Dermis blood vessel endothelial cell (primary cell): ENCODE measurements around the gene SUPT3H. TPM values are rescaled to one million over a fixed set of nuclear protein-coding genes. Genes with fewer than 3 reads are reported as not detected.

ENCODE experiments used
- DNase-seq: peaks from one replicate; pipeline ENCODE4 v3.0.0; 2010
- total RNA-seq: library from RNA; depleted of rRNA; stranded (reverse); fragments of >200 nt; gene quantifications from 2 replicates; pipeline ENCODE4 v1.2.3, GENCODE V29; 2014

Gene SUPT3H
- total RNA-seq, 1 donor from 2014 or later = 5.4 TPM

DNA sequence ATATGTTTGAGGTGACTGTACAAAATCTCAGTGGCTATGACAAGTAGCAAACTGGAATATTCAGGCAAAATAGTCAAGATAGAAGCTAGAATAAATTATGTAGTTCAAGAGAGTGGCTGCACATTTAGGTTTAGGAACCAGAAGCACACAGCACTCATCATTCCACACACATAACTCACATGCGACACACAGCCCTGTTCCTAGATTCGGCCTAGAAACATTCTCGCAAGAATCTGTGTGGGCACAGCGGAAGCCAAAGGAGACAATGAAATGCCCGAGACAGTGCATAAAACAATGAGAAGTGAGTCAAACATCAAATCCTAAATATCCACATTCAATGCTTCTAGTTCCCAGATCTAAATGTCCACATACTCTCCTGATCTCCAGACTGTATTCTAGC is 9.5 kb upstream of the SUPT3H start:
- no peak for DNase-seq

DNA sequence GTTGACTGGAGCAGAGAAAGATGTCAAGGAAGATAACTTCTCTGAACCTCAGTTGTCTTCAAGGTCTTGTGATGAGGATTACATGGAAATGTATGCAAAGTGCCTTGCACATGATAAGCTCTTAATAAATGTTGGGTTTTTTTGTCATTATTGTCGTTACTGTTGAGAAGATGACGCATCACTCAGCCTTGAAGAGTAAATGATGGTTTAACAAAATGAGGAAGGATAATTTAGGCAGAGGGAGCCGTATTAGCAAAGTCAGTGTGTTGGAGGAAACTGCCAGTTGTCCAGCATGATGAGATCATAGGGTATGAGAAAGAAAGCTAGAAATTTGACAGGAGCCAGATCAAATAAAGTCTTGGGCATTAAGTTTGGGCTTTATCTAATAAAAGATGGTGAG is 8.8 kb upstream of the SUPT3H start:
- DNase-seq = no peak

DNA sequence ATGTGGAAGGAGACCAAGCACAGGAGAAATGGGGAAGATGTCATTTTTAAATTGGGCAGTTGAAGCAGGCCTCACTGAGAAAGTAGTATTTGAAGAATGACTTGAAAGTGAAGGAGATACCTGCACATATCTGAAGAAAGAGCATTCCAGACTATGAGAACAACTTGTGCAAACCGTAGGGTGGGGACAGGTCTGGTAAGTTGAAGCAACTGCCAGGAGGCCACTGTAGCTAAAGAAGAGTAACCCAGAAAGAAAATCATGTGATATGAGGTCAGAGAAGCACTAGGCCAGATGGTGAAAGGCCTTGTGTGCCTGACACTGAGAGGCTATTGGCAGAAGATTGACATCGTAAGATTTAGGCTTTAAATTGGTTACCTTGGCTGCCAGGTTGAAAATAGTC is 4.7 kb upstream of the SUPT3H start:
- DNase-seq = no peak

DNA sequence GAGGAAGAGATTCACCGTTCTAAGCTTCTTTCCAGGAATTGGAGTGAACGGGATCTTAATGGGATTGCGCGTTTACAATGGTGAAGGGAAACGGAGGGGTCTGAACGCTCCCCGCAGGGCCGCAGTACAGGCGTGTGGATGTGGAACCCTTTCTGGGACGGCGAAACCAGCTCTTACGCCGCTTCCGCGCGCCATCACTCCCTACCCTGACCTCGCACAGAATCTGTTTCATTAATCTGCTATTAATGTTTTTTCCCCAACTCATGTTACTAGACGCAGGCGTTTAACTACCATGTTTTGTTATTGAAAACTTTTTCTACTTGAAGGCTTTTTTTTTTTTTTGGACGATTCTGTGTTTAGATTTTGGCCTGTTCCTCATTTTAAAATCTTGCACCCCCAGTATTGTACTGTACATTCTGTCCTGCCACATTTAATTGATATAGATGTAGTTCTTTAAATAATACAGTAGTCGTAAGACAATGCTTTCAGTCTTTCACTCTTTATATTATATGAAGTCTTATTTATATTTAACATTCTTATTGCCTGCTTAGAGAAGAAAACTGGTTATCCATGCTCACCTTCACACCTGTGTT is 696 bp upstream of the SUPT3H start:
- peak; percentile 66 for DNase-seq

DNA sequence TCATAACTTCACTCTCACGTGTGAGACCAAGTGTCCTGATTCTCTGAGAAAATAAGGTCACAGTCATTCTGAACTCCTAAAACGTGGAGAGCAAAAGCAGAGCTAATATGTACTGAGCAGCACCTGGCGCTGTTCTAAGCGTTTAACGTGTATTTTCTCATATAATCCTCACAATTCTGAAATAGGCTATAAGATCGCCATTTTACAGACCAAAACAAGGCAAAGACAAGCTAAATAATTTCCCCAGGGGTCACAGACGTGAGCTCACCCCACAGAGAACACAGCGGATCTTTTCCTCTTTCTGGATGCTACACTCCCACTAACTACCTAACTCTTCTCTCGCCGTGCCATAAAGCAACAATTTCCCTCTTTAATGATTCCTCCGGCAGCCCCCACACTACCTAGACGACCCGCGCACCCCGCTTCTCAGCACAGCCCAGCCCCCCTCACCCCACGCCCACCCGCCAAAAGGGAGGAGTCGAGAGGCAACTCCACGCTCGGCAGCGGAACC is 636 bp downstream of the SUPT3H start:
- DNase-seq = peak; percentile 36

DNA sequence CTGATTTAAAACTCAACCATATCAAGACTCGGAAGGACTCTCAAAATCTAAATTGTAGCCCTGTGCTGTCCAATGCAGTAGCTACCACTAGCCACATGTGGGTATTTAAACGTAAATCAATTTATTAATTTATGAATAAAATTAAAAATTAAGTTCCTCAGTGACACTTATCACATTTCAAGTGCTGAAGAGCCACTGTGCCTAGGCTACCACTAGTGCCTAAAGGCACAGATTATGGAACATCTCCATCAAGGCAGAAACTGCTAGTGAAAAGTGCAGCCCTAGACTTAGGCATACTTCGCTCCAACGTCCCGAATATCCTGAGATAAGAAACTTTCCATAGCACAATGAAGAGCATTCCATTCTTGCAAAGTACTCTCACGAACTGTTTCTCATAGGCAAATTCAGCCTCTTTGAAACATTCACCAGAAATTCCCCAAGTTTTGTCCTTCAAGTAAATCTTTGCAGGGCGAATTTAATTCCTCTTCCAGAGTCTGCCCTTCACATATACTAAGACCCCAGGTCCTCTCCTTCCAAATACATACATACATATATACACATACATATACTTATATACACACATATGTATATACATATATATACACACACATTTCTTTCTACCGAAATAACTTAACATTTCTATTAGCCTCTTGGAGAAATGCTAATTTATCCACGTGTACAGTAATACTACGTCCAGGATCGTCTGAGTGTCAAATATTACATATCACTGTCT is 1.3 kb downstream of the SUPT3H start:
- peak; percentile 5 for DNase-seq

DNA sequence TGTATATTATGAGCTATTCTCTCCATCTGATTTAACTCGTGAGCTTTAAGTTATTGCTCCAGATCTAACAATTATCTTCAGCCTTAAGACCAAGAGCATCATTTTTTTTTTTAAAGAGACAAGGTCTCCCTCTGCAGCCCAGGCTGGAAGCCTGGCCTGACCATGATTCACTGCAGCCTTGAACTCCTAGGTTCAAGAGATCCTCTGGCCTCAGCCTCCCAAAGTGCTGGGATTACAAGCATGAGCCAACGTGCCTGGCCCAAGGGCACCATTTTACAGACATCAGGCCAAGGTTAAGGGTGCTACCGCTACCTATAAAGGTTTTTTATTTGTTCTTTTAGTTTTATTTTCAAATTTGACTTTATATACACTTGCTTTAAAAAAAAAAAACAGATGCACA is 2.3 kb downstream of the SUPT3H start:
- DNase-seq = no peak

DNA sequence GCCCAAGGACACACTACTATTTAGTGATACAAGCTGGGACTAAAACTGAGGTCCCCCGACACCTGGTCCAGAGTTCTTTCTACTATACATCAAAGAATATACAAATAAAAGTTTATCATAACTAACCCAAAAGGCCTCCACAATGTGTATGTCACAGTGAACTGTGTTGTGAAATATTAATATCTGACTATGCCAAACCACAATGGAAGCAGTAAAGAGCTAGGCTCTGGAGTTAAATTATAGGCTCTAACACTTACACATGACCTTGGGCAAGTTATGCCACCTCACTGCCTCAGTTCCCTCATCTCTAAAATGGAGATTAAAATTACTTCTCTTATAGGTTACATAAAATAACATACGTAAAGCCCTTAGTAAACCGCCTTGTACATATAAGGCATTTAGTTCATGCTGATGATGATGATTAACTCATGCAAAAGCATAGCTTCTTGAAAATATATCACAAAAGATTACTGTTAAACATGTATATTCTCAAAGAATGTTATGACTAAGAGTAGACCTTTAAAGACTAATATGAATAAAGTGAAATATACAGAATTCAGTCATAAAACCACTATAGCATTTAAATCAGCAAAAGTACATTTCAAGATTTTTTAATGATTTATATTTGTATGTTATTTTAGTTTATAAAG is 5.7 kb downstream of the SUPT3H start:
- no peak for DNase-seq

DNA sequence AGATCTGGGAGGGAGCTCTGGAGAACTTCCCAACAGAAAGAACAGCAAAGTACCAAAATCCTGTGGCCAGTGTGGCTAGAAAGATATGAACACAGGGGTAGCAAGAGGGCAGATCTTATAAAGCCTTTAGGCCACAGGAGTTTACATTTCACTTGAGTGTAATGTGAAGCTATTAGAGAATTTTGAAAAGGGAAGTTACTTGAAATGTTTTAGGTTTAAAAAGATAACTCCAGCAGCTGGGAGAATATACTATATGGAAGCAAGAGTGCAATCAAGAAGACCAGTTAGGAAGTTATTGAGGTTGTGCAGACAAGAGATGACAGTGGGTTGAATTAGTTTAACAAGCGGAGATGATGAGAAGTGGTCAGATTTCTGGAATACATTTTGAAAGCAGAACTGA is 7.9 kb downstream of the SUPT3H start:
- no peak for DNase-seq

DNA sequence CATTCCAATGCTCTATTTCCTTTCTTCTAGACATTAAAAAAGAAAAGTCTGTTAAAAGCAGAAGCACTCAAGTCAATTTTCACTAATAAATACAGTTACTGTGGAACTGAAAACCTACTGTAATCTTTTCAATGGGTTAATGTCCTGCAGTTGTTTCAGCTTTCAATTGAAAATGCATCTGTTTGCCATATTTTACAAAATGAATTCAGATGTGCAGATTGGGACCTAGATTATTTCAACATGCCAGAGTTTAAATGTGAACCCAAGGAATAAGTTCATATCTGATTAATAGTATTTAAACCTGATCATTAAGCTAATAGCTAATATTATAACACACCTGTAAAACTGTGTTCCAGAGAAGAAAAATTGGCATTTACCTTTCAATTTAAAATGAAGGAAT is 9.7 kb downstream of the SUPT3H start:
- no peak for DNase-seq

DNA sequence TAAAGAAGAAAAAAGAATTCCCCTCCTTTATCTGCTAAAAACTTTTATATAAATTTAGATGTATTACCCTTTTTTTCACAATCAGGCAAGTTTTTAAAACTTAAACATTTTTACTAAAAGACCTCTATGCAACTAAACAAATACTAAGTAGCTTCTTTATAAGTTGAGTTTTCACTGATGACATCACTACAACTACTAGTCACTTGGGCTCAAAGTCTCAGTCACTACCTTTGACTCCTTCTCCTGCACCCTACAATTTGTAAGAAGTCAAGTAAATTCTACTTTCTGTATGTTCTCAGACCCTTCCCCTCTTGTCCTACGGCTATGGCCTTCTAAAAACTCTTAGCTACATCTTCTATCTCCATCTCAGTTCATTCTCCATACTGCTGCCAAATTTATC is 11.2 kb downstream of the SUPT3H start:
- no peak for DNase-seq

DNA sequence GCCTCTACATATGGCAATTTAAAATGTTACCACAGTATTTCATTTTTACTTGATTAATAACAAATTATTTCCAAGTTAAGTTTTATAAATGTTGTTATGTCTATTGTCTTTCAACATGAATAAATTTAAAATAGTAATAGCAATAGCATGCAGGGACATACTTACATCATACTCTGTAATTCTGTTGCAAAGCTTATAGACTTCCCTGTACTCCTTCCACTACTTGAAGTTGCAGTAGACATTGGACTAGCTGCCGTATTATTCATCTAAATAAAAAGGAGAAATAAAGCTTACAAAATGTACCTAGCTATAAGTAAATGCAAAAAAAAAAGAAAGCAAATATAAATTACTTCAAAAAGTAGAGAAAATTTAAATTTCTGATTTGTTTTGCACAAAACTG is 12.7 kb downstream of the SUPT3H start:
- DNase-seq = no peak

DNA sequence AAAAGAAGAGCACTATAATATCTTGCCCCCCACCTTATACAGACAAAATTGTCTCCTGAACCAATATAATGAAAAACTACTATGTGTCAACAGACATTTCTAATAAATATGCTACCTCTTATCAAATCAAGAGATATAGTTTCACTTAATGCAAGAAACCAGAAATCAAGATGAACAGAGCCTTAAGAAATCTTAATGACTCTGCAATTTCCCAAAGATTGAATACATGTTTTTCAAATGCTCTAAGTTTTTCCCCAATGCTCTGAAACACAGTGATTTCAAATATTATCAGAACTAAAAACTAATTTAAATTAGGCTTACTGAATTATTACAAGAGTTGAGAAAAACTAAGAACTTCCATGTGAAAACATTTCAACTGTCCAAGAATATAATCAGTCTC is 13.3 kb downstream of the SUPT3H start:
- DNase-seq = no peak

DNA sequence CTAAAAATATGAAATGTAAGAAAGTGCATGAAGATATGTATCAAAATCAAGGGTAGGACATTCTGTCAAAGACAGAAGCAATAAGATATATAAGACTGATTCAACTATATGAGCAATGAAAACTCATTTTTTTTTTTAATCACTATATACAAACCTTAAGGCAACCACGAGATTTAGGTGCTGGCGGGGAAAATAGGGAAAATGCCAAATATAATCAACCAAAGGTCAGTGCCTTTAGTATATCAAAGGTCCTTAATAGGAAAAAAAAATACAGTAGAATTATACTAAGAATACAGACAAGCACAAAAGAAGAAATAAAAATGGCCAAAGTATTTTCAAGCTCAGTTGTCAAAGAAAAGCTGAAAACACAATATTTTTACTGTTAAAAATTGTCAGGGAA is 24.1 kb downstream of the SUPT3H start:
- no peak for DNase-seq

DNA sequence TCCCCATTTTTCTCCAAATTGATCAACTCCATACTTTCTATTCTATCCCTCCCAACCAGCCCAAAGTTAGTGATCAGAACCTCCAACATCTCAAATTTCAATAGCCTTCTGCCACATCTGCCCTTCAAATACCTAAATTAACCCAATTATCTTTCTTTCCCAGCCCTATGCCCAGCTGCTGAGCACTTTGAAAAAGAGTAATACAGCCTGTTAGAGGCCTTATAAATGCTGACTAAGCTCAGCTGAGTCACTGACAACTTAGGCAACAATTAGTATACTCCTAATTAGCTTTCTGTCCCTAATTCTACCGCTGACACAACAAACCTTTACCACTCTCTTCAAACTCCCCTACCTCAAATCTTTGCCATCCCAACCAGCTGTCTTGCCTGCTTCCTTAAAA is 26.1 kb downstream of the SUPT3H start:
- DNase-seq = no peak

DNA sequence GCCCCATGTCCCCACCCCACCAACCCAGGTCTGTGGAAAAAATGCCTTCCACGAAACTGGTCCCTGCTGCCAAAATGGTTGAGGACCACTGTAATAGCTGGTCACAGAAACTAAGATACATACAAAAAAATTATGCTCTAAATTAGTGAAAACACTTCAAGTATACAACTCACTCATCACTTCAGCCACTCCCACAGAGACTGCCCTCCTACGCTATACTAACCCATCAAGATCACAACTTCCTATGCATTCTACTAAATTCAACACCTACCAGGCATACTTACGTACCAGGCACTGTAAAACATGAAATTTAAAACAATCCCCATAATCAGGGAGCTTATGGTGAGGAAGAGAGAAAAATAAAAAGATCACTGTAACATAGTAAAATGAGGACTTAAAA is 26.7 kb downstream of the SUPT3H start:
- DNase-seq = no peak

DNA sequence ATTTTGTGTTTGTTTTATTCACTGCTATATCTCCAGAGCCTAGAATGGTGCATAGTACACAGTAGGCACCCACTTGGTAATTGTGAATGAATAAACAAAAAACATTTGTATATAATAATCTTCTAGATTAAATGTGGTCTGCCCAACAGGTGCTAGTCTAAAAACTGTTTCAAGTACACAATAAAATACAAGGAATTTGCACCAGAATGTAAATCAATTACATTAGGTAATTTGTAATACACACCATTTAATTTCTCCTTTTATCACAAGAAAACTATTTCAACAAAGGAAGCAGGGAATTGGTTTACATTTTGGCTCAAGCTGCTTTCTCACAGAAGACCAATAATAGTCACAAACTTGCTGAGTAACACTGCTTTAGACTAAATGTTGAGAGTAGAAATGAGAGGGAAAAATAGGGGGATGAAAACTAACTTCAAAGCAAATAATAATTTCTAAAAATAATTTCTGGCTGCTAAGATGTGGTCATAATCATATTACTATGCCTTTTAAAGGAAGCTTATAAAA is 27.5 kb downstream of the SUPT3H start:
- no peak for DNase-seq

DNA sequence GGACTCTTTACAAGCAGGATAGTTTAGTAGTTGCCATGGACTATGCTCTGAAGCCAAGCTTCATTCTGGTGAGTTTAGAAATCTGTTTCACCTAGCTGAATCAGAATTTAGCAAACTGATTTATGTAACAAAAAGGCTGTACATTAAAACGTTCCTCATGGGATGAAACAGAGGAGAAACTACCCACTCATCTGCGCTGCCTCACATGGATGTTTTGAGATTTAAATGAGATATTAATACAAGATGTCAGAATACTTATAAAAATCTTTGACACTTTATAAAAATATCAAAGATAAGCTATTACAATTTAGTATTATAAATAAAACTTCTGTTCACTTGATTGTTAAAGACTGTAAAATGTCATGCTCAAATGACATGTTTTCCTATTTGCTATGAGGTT is 32.8 kb downstream of the SUPT3H start:
- DNase-seq = no peak

DNA sequence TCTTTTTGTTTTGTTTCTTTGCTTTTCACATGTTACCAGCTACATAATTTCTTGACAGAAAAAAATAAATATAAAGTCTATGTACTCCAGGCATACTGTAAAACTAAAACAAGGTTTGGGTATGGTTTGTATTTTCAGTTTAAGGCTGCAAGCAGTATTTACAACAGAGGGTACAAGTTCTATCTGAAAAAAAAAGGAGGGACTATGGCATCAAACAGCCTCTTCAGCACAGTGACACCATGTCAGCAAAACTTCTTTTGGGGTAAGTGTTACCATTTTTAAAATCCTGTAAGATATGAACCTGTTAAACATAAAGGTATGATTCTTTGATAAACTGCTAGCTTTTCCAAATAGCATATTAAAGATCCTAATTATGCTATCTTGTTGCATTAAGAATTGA is 49.2 kb downstream of the SUPT3H start:
- DNase-seq = no peak

DNA sequence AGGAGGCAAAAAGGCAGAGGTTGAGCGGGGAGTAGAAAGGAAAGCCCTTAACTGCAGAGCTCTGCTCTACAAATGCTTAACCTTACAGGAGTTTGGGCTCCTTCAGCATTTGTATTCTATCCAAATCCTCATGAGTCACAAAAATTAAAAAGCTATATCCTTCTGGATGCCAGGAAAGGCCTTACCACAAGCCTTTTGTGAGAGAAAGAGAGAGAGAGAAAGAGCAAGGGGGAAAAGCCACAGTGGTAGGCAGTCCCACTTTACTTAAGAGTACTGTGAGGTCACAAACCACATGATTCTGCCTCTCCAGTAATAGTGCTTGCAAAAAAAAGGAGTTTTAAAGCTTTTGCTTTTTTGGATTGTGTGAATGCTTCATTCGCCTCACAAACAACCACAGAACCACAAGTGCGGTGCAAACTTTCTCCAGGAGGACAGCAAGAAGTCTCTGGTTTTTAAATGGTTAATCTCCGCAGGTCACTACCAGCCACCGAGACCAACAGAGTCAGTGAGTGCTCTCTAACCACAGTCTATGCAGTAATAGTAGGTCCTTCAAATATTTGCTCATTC is 49.7 kb downstream of the SUPT3H start, which contains the start of gene RUNX2:
Gene RUNX2 (plus strand): TSS at position 375 of the 567 bp plus-strand sequence. CDS start 397 bp downstream, outside the sequence.
- no peak for DNase-seq

DNA sequence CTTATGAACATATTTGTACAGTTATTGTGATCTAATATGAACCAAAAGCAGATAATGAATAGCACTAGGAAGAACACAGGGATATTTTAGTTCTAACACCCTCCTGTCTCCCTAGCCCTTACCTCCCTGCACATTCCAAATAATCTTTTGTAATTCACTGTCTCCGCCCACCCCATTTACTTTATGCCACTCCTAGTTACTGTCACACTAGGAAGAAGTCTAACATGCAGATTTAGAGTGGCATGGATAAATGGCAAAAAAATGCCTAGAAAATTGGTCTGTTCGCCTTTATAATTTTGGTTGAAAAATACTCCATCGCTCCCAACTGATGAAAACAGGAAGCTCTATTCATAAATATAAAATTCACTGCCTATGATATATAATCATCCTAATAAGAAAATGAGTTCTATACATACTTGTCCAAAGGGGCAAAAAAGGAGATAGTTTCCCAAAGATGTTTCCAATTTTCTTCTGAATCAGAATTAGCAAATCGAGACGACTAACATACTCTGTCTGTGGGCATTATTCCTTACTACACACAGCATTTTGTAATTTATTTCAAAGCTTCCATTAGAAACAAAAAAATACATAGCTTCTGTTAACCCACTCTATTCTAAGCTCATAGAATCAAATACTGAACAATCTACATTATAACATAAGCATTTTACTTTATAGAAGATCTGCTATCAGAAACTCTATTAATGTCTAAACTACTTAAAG is 50.9 kb downstream of the SUPT3H start:
- no peak for DNase-seq

DNA sequence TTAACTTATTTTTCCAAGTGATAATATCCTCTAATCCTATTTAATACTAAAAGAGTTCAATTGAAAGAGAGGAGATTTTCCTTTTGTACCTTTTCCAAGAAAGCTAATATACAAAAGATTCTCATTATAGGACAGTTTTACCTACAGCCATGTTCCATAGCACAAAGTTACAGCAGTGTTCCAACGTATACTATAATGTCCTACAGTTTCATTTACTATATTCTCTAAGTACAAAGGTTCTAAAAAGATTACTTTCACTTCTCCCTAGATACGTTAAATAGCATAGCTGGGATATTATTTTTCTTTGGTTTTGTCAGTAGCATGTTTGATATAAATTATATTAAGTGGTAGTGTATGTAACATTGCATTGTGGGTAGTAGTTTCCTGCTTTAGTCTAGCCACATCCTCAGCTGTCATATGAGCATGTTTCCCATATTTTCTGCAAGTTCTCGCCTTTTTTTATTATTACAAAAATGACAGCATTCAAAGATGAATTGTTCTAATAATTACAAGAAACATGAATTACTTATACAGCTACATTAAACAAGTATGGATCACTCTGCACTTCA is 54.0 kb downstream of the SUPT3H start:
- no peak for DNase-seq
